NCI-H2107 treated with DMSO at 0.1 percent for 48 hours (cell line): Measurements from ENCODE around the gene APOO.

Experiments used
- DNase-seq: peaks from one replicate; lab custom pipeline; 2025; ENCODE audit not compliant: unreplicated experiment; lab: John Stamatoyannopoulos, UW

The APOO gene

DNA sequence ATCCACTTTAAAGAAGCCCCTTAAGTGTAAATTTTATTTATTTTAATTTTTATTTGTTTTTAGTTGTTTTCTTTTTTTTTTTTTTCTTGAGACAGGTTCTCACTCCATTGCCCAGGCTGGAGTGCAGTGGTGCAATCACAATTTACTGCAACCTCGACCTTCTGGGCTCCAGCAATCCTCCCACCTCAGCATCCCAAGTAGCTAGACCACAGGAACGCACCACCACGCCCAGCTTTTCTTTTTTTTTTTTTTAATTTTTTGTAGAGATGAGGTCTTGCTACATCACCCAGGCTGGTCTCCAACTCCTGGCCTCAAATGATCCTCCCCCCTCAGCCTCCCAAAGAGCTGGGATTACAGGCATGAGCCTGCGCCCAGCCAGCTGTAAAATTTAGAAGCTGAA is 118.8 kb downstream of the APOO start:
- DNase-seq, result no peak

GRCh38 chrX:23788521-23788920 is 119.2 kb downstream of the APOO start:
- DNase-seq, result no peak

- DNase-seq, result no peak
These were observed 120.0 kb downstream of the APOO start for GRCh38 chrX:23787745-23788118.

DNA sequence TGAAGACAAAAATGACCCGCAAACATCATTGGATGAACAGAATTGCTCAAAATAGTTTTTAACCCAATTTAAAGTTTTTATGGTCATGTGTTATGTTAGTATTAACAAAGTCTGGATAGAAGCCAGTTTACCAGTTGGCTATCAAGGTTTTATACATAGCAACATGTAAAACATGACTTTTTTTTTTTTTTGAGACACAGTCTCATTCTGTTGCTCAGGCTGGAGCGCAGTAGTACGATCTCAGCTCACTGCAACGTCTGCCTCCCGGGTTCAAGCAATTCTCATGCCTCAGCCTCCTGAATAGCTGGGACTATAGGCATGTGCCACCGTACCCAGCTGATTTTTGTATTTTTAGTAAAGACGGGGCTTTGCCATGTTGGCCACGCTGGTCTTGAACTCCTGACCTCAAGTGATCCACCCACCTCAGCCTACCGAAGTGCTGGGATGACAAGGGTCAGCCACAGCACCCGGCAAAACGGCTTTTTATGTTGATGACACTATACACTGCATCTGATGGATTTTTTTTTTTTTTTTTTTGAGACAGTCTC is 121.4 kb downstream of the APOO start:
- no peak for DNase-seq

- DNase-seq, result no peak
These were observed 122.2 kb downstream of the APOO start for GRCh38 chrX:23785580-23785979.

- DNase-seq, result no peak
These were observed 123.0 kb downstream of the APOO start for GRCh38 chrX:23784470-23785331.

DNA sequence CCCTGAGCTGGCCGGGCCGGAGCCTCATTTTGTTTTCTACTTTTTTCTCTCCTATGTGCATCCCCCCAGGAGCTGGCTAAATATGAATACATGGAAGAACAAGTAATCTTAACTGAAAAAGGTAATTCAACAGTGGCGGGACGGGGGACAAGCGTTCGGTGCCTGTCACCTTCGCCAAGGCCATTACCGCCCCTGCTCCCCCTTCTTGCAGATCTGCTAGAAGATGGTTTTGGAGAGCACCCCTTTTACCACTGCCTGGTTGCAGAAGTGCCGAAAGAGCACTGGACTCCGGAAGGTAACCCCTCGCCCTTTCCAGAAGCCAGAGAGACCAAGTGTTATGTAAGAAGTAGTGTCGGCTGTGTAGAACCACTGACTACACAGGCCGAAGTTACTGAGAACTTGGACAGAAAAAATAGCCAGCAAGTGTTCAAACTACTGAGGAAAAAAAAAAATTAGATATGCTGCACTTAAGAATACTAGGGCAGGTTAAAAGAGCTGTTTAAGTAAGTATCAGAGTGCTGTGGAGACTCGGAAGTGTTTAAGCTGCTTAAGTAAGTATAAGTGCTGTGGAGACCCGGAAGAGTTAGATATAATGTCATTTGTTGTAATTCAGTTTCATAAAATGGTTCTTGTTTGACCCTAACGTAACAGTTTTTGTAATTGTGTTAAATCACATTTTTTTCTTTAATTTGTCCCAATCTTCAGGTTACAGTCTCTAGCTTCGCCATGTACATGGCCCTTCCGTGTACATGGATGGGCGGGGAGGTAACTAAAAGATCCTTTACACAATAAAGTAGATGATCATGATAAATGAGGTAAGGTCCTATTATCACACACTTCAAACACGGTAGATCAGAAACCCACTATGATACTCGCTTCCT is 123.9 kb downstream of the APOO start:
- no peak for DNase-seq
